Loucy (cell line): ENCODE data around the gene SLC26A9.
"Not testable (repeated sequence)": the region's sequence is repeated elsewhere in the genome, so short reads cannot be mapped to it uniquely, and the experiment has no call there.

Source experiments
- H2AFZ ChIP-seq: fragments of 200-600 bp; sonication (generic); 2 replicates; pipeline ENCODE4 v1.6.0; 2016; ENCODE audit warnings: antibody characterized with exemption, mild to moderate bottlenecking, low read length, moderate library complexity
- H3F3A ChIP-seq: fragments of 200-600 bp; 2 replicates; pipeline ENCODE4 v1.6.0; 2016; ENCODE audit warnings: antibody characterized with exemption, low read depth, mild to moderate bottlenecking
- H3K27me3 ChIP-seq: fragments of 200-600 bp; sonication (generic); 2 replicates; pipeline ENCODE4 v1.6.1; 2014; ENCODE audit warnings: low read length, mild to moderate bottlenecking; ENCODE audit not compliant: insufficient read depth, poor library complexity, severe bottlenecking
- H3K36me3 ChIP-seq: fragments of 200-600 bp; sonication (generic); 2 replicates; pipeline ENCODE4 v1.6.1; 2016; ENCODE audit warnings: low read length; ENCODE audit not compliant: insufficient read depth
- H3K4me1 ChIP-seq: fragments of 200-600 bp; sonication (generic); 2 replicates; pipeline ENCODE4 v1.5.1; 2014; ENCODE audit warnings: low read length, mild to moderate bottlenecking; ENCODE audit not compliant: insufficient read depth, poor library complexity, severe bottlenecking
- H3K4me2 ChIP-seq: fragments of 200-600 bp; sonication (generic); 2 replicates; pipeline ENCODE4 v1.6.0; 2014; ENCODE audit warnings: antibody characterized with exemption, low read length, low read depth, mild to moderate bottlenecking; ENCODE audit not compliant: poor library complexity, severe bottlenecking
- H3K4me3 ChIP-seq: fragments of 200-600 bp; sonication (generic); 2 replicates; pipeline ENCODE4 v1.5.1; 2014; ENCODE audit warnings: low read length, mild to moderate bottlenecking, mixed read lengths; ENCODE audit not compliant: poor library complexity, severe bottlenecking
- H3K79me2 ChIP-seq: fragments of 200-600 bp; sonication (generic); 2 replicates; pipeline ENCODE4 v1.6.1; 2014; ENCODE audit warnings: low read length; ENCODE audit not compliant: insufficient read depth
- H3K9ac ChIP-seq: fragments of 200-600 bp; sonication (generic); 2 replicates; pipeline ENCODE4 v1.6.0; 2014; ENCODE audit warnings: mild to moderate bottlenecking, low read depth, low read length, moderate library complexity; ENCODE audit not compliant: poor library complexity, severe bottlenecking
- H3K9me2 ChIP-seq: fragments of 200-600 bp; sonication (generic); replicated peaks from 2 replicates; pipeline ENCODE4 v1.6.1; 2016; ENCODE audit warnings: low read depth, low read length, mixed read lengths
- H3K9me3 ChIP-seq: fragments of 200-600 bp; sonication (generic); 2 replicates; pipeline ENCODE4 v1.6.1; 2014; ENCODE audit warnings: mild to moderate bottlenecking, antibody characterized with exemption, low read length, low read depth; ENCODE audit not compliant: insufficient read depth
- H4K20me1 ChIP-seq: fragments of 200-600 bp; sonication (generic); 2 replicates; pipeline ENCODE4 v1.6.0; 2014; ENCODE audit warnings: antibody characterized with exemption, low read length, mild to moderate bottlenecking; ENCODE audit not compliant: insufficient read depth, poor library complexity, severe bottlenecking
- CTCF ChIP-seq: fragments of 200-600 bp; sonication (generic); conservative IDR thresholded peaks from 2 replicates; pipeline ENCODE4 v1.5.1; 2014; ENCODE audit warnings: mild to moderate bottlenecking, antibody characterized with exemption, low read length
- EZH2phosphoT487 ChIP-seq: fragments of 200-600 bp; IDR thresholded peaks from 2 replicates; pipeline ENCODE4 v1.6.1; 2018; ENCODE audit warnings: antibody characterized with exemption, mild to moderate bottlenecking, moderate library complexity, borderline replicate concordance

The SLC26A9 gene

DNA sequence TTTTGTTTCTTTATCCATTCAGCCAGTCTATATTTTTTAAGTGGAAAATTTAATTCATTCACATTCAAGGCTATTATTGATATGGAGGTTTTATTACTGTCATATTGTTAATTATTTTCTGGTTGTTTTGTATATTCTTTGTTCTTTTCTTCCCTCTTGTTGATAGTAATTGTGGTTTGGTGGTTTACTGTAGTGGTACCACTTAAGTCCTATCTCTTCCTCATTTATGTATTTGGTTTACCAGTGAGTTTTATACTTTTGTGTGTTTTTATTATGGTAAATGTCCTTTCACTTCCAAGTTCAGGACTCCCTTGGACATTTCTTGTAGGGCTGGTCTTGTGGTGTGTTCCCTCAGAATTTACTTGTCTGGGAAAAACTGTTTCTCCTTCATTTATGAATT is 65.2 kb downstream of the SLC26A9 start:
- H4K20me1 ChIP-seq, result no peaks in the 10 kb centered on the region
- H3K27me3 ChIP-seq, result peaks cover 5% of the 10 kb centered on the region
- TF ChIP-seq EZH2phosphoT487 (no peak), CTCF (no peak)
- no peak overlapping the region for H2AFZ ChIP-seq
- no peaks in the 10 kb centered on the region for H3K36me3 ChIP-seq
- peaks cover 1% of the 10 kb centered on the region; the same call in 1 of the 2 replicates for H3K9me3 ChIP-seq
- no peak overlapping the region for H3K4me2 ChIP-seq
- H3K4me3 ChIP-seq, result no peak overlapping the region
- H3K4me1 ChIP-seq, result no peaks in the 10 kb centered on the region
- no peaks in the 10 kb centered on the region for H3F3A ChIP-seq
- no peak overlapping the region for H3K9ac ChIP-seq
- no peaks in the 10 kb centered on the region for H3K79me2 ChIP-seq
- H3K9me2 ChIP-seq, result no peaks in the 10 kb centered on the region

DNA sequence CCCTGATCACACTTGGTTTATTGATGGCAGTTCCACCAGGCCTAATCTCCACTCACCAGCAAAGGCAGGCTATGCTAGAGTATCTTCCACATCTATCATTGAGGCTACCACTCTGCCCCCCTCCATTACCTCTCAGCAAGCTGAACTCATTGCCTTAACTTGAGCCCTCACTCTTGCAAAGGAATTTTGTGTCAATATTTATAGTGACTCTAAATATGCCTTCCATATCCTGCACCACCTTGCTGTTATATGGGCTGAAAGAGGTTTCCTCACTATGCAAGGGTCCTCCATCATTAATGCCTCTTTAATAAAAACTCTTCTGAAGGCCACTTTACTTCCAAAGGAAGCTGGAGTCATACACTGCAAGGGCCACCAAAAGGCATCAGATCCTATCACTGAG is 70.1 kb downstream of the SLC26A9 start:
- not testable (repeated sequence) for H3K9me3 ChIP-seq, H3K27me3 ChIP-seq, H3K4me2 ChIP-seq, H2AFZ ChIP-seq, H3K79me2 ChIP-seq, H3K9ac ChIP-seq, H3K4me1 ChIP-seq, H3K4me3 ChIP-seq, H3K9me2 ChIP-seq, H4K20me1 ChIP-seq, H3F3A ChIP-seq, H3K36me3 ChIP-seq

DNA sequence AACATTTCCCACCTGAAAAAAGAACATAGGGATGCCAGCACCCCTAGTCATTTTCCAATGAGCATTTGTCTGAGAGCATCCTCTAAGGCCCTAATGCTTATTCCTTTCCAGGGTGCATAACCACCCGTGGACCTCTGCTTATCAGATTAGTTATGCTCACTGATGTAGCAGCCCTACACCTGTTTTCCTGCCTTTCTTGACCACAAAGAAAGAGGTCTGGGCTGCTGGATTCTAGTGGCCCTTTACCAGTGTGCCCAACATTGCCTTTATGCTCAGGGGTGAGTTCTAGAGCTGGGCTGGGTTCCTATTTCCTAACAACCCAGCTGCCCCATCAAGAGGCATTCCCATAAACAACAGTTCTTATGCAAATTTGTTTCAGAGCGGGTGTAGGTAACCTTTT is 73.0 kb downstream of the SLC26A9 start:
- Histone ChIP-seq H3K79me2 (no peaks in the 10 kb centered on the region), H3K27me3 (no peaks in the 10 kb centered on the region), H2AFZ (no peak overlapping the region), H3K9ac (no peak overlapping the region), H3K9me2 (no peaks in the 10 kb centered on the region), H4K20me1 (no peaks in the 10 kb centered on the region), H3K9me3 (peaks cover 4% of the 10 kb centered on the region; the same call in 1 of the 2 replicates), H3K36me3 (no peaks in the 10 kb centered on the region), H3K4me3 (no peak overlapping the region), H3F3A (no peaks in the 10 kb centered on the region), H3K4me2 (no peak overlapping the region), H3K4me1 (no peaks in the 10 kb centered on the region)
- TF ChIP-seq EZH2phosphoT487, result no peak
- TF ChIP-seq CTCF, result no peak
